Heart left ventricle (tissue), 16 donors: ENCODE results near the gene ADGB. TPM values are rescaled to one million over a fixed set of nuclear protein-coding genes. Genes with fewer than 3 reads are reported as not detected.

ENCODE experiments used
- ATAC-seq, 4 donors: fragments of 200-7000 bp; cut with Tn5 transposase; one replicate each; pipeline ENCODE4 v1.9.1; 2020 to 2022; ENCODE audit warnings: moderate library complexity in 4 of 4, mild to moderate bottlenecking in 3 of 4, moderate number of reproducible peaks in 1 of 4
- DNase-seq, 5 donors: peaks; one replicate each; pipeline ENCODE4 v3.0.0-alpha.2; 2020
- H3K27ac ChIP-seq, 12 donors: fragments of 200-600 bp; sonication (generic) in 4 of 12; one replicate each; pipeline versions ENCODE4 v1.5.0 to v1.8.0; 2016 to 2022; ENCODE audit warnings: mild to moderate bottlenecking in 2 of 12
- H3K27me3 ChIP-seq, 9 donors: fragments of 200-600 bp; sonication (generic) in 2 of 9; one replicate each; pipeline versions ENCODE4 v1.5.1 to v1.8.0; 2016 to 2022; ENCODE audit warnings: mild to moderate bottlenecking in 3 of 9
- H3K36me3 ChIP-seq, 9 donors: fragments of 200-600 bp; sonication (generic) in 2 of 9; one replicate each; pipeline versions ENCODE4 v1.5.0 to v1.8.0; 2018 to 2022; ENCODE audit warnings: mild to moderate bottlenecking in 2 of 9
- H3K4me1 ChIP-seq, 12 donors: fragments of 200-600 bp; sonication (generic) in 4 of 12; one replicate each; pipeline versions ENCODE4 v1.5.0 to v1.8.0; 2016 to 2022; ENCODE audit warnings: mild to moderate bottlenecking in 3 of 12
- H3K4me3 ChIP-seq, 12 donors: fragments of 200-600 bp; sonication (generic) in 4 of 12; one replicate each; pipeline versions ENCODE4 v1.5.0 to v1.8.0; 2017 to 2022; ENCODE audit warnings: mild to moderate bottlenecking in 9 of 12, moderate library complexity in 4 of 12
- H3K9me3 ChIP-seq, 12 donors: fragments of 200-600 bp; sonication (generic) in 4 of 12; one replicate each; pipeline versions ENCODE4 v1.5.0 to v1.8.0; 2016 to 2022; ENCODE audit warnings: mild to moderate bottlenecking in 1 of 12
- POLR2A ChIP-seq, 2 donors: fragments of 450-650 bp; IDR thresholded peaks; one replicate each; pipeline ENCODE4 v1.6.1; 2017; ENCODE audit warnings: antibody characterized with exemption in 2 of 2, mild to moderate bottlenecking in 2 of 2, moderate library complexity in 2 of 2
- WGBS, 4 donors: extraction: QIAGEN DNeasy Blood & Tissue Kit in 2 of 4; methylation state at CpG; one replicate each; pipeline versions ENCODE4 v1.1.5 to v1.1.7; 2013 to 2018; 5-methylcytosine and 5-hydroxymethylcytosine counted together
- intact Hi-C, 10 donors: fragments of 100-400 bp; cut with DNase I; formaldehyde crosslinking; loops; one replicate each; pipeline versions ENCODE4 v1.11.1 to v1.14.2; 2022
- polyA plus RNA-seq, 2 donors: library from polyadenylated mRNA; stranded (reverse); fragments of 200-250 nt; gene quantifications; one replicate each; pipeline ENCODE4 v1.2.3, GENCODE V29; 2013
- total RNA-seq, 9 donors: library from RNA; depleted of rRNA in 2 of 9; stranded (reverse); fragments of >200 nt in 2 of 9; fragmentation: NEBNext Ultra II Directional in 3 of 9; extraction: Animal tissue kit (Norgen Biotek cat#: 25700) in 3 of 9; gene quantifications; one replicate each; pipeline versions ENCODE4 v1.1.0 to v1.2.4, GENCODE V29; 2016 to 2023
- TF ChIP-seq, protein P1 (sequence below), 12 donors: fragments of 200-600 bp; sonication (generic) in 4 of 12; IDR thresholded peaks; one replicate each; pipeline versions ENCODE4 v1.5.0 to v1.8.0; 2018 to 2022; ENCODE audit warnings: antibody characterized with exemption in 12 of 12, mild to moderate bottlenecking in 5 of 12
- donor health status: ischemic (EF 13 %, LVEDD 7.1; RV severe dilation, severe dysfunction).
- donor health status: healthy with polysubstance abuse.
- donor health status: DM: no; HTN: yes; CAD: no.
- donor health status: DM: no; HTN: no; CAD: no.
- donor health status: ischemic (EF 25% LVEDD 6.9; RV normal size, moderate dysfunction).
- donor health status: ischemic (EF 25% LVEDD 5.7; RV mildly dilated, moderate dysfunction).
- donor health status: healthy.
- donor health status: DM: yes; HTN: yes; CAD: no.
- donor health status: ischemic (EF 35%, LVEDD 5.7; RV mildly dilated, moderate dysfunction).
- donor health status: nonischemic (EF 11% LVEDD 7.7; RV severe dilation, severe dysfunction).
- donor health status: DM: yes; HTN: yes; CAD: no.
- donor health status: PGD.
- donor health status: ischemic (EF 29% LVEDD 5.4; RV normal size, mild dysfunction).
- donor health status: nonischemic (EF 23%, LVEDD 6.1; RV moderate dilation, normal function).

ADGB gene
- total and polyA plus RNA-seq, 11 donors, result not detected

DNA sequence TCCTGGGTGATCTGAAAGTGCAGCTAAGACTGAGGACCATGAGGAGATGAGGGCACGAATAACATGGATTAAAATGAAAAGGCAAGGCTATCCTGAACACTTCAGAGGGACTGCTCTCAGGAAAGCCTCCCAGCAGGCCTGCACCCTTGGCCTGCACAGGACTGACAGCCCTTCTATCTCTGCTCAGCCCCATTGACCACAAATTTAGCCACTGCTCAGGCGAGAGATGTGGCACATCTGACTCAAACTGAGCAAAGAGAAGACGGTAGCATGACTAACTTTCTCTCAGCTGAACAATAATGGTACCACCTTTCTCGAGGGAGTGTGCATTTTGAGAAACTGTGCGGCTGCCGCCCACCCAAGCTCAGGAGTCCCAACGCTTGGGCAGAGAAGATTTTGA is 257.5 kb downstream of the ADGB start:
- intact Hi-C loops, result loop anchor here in 7 of 10 donors (2.0 to 10.0 kb wide), 4 partner anchors 349 to 431 kb away; partner anchors contain the start of gene STXBP5 (in 2 of the 7)
- H3K4me1 ChIP-seq, result peaks cover 0 to 9% (median 0%) of the 10 kb centered on the region in 12 donors
- H3K4me3 ChIP-seq, result no peak overlapping the region
- no peaks in the 10 kb centered on the region for H3K36me3 ChIP-seq
- WGBS, 4 donors, result 92 to 94% (median 93%) methylated on average over 7 of the region's 7 CpGs
- H3K27me3 ChIP-seq, result no peaks in the 10 kb centered on the region
- no peak overlapping the region for H3K27ac ChIP-seq
- TF ChIP-seq, protein P1, sequence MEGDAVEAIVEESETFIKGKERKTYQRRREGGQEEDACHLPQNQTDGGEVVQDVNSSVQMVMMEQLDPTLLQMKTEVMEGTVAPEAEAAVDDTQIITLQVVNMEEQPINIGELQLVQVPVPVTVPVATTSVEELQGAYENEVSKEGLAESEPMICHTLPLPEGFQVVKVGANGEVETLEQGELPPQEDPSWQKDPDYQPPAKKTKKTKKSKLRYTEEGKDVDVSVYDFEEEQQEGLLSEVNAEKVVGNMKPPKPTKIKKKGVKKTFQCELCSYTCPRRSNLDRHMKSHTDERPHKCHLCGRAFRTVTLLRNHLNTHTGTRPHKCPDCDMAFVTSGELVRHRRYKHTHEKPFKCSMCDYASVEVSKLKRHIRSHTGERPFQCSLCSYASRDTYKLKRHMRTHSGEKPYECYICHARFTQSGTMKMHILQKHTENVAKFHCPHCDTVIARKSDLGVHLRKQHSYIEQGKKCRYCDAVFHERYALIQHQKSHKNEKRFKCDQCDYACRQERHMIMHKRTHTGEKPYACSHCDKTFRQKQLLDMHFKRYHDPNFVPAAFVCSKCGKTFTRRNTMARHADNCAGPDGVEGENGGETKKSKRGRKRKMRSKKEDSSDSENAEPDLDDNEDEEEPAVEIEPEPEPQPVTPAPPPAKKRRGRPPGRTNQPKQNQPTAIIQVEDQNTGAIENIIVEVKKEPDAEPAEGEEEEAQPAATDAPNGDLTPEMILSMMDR (IDR thresholded peaks at IDR 0.05), result no peak
- TF ChIP-seq POLR2A (IDR thresholded peaks at IDR 0.05), result no peak
- H3K9me3 ChIP-seq, result peaks cover 0 to 4% (median 0%) of the 10 kb centered on the region in 12 donors
- no peak for ATAC-seq
- no peak for DNase-seq

DNA sequence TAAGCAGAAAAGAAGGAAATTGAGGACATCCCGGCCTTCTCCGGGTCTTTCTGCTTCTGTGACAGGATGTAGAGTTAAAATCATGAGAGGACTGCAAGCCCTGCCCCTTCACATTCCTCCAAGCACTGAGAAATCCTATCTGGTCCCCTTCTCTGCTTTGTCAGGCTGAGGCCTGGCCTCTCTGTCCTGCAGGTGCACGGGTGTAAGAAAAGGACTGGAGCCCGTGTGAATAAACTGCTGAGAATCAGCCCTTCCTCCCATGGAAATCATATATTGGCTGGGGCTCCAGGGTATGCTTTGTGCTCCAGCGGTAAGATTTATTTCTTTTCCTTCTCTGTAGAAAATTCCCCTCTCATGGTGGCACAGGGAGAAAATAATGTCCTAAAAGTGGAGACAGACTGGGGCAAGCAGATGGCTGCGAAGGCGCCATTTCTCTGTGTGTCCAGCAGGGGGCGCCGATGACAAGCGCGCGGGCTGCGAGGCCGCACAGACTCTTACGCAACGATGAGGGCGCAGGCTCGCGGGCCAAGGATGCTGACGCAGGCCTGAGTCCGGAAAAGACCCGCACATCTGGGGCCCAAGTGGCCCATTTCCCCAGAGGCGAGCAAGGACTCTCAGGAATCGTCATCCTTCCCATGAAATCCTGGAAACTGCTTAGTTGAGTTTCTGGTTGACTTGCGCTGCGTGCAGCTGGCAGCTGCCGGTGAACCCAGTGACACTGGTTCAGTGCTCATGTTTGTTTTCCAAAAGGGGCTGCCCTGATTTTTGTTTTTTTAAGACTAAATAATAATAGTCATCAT is 258.6 kb downstream of the ADGB start:
- ATAC-seq, result peak; percentile 95 to 99 (median 96)
- intact Hi-C loops, result loop anchor here in 9 of 10 donors (1.0 to 10.0 kb wide), 6 partner anchors 347 to 429 kb away; partner anchors contain the start of gene STXBP5 (in 2 of the 9)
- peak overlapping the region in 11 of 12 donors; percentile 9 to 73 (median 55) for H3K27ac ChIP-seq
- TF ChIP-seq, protein P1 (IDR thresholded peaks at IDR 0.05), result peak; percentile 94 to 100 (median 98)
- TF ChIP-seq POLR2A (IDR thresholded peaks at IDR 0.05), result no peak
- H3K36me3 ChIP-seq, result no peaks in the 10 kb centered on the region
- peak overlapping the region in 10 of 12 donors; percentile 23 to 60 (median 46) for H3K4me3 ChIP-seq
- H3K9me3 ChIP-seq, result peaks cover 0 to 4% (median 0%) of the 10 kb centered on the region in 12 donors
- peak; percentile 81 to 93 (median 87) for DNase-seq
- peaks cover 0 to 9% (median 0%) of the 10 kb centered on the region in 12 donors for H3K4me1 ChIP-seq
- 18 to 19% (median 19%) methylated on average over 27 of the region's 27 CpGs for WGBS, 4 donors
- H3K27me3 ChIP-seq, result no peaks in the 10 kb centered on the region

- Histone ChIP-seq H3K4me3 (peak overlapping the region in 9 of 12 donors; percentile 40 to 60 (median 48)), H3K4me1 (peaks cover 0 to 9% (median 0%) of the 10 kb centered on the region in 12 donors), H3K27me3 (no peaks in the 10 kb centered on the region), H3K36me3 (no peaks in the 10 kb centered on the region), H3K9me3 (peaks cover 0 to 4% (median 0%) of the 10 kb centered on the region in 12 donors), H3K27ac (peak overlapping the region in 11 of 12 donors; percentile 9 to 73 (median 55))
- WGBS, 4 donors, result 56 to 66% (median 56%) methylated on average over 5 of the region's 5 CpGs
- ATAC-seq (peak; percentile 29 to 61 (median 38)), DNase-seq (no peak)
- TF ChIP-seq, protein P1 (IDR thresholded peaks at IDR 0.05), result no peak
- TF ChIP-seq POLR2A (IDR thresholded peaks at IDR 0.05), result no peak
- intact Hi-C loops, result loop anchor here (1.0 to 10.0 kb wide), 6 partner anchors 347 to 429 kb away; partner anchors contain the start of gene STXBP5 (in 2 of the 10)
Observed at GRCh38 chr6:146857980-146858347, 259.2 kb downstream of the ADGB start.

GRCh38 chr6:146859206-146859605 is 260.4 kb downstream of the ADGB start:
- no peak for DNase-seq
- WGBS, 4 donors, result 89 to 98% (median 96%) methylated on average over 4 of the region's 4 CpGs
- no peaks in the 10 kb centered on the region for H3K36me3 ChIP-seq
- H3K27me3 ChIP-seq, result no peaks in the 10 kb centered on the region
- H3K4me1 ChIP-seq, result peaks cover 0 to 9% (median 0%) of the 10 kb centered on the region in 12 donors
- no peak overlapping the region for H3K4me3 ChIP-seq
- no peak for ATAC-seq
- no peak overlapping the region for H3K27ac ChIP-seq
- H3K9me3 ChIP-seq, result peaks cover 0 to 4% (median 0%) of the 10 kb centered on the region in 12 donors
- intact Hi-C loops, result loop anchor here in 4 of 10 donors (2.0 to 10.0 kb wide), 3 partner anchors 346 to 426 kb away; partner anchors contain the start of gene STXBP5 (in 2 of the 4)
- TF ChIP-seq POLR2A (IDR thresholded peaks at IDR 0.05), result no peak
- TF ChIP-seq, protein P1 (IDR thresholded peaks at IDR 0.05), result no peak
